Measurements from ENCODE around the gene AP2B1. TPM values are rescaled to one million over a fixed set of nuclear protein-coding genes. Genes with fewer than 3 reads are reported as not detected.

AP2B1 gene
- total RNA-seq, 1 experiment from 2014 or later, result 217 TPM

- Mint-ChIP-seq H3K27me3 (ENCODE audit: low read depth) (peaks cover 6% of the 10 kb centered on the region), H3K4me1 (peaks cover 9 to 10% of the 10 kb centered on the region in 2 experiments), H3K4me3 (peak overlapping the region; percentile 94), H3K36me3 (ENCODE audit: insufficient read depth in 1 of 3, low read depth in 3 of 3) (peaks cover 0 to 12% (median 0%) of the 10 kb centered on the region in 3 experiments; a peak in 3 of 7 replicates), H3K9me3 (no peaks in the 10 kb centered on the region), H3K27ac (peak overlapping the region; percentile 96 to 99 (median 99))
- Histone ChIP-seq H4K8ac (replicated peaks; ENCODE audit: insufficient read length, low read depth, low read length) (no peak overlapping the region), H2BK15ac (ENCODE audit: low read depth, low read length) (no peak overlapping the region), H3K79me2 (ENCODE audit: insufficient read depth, low read length) (no peaks in the 10 kb centered on the region), H4K91ac (ENCODE audit: insufficient read length, low read depth, low read length) (no peak overlapping the region), H3K14ac (ENCODE audit: insufficient read depth, low read length) (peak overlapping the region; percentile 72), H4K5ac (ENCODE audit: insufficient read length, low read depth, low read length) (peak overlapping the region; percentile 19), H2BK20ac (ENCODE audit: low read depth, low read length, poor library complexity, severe bottlenecking) (no peak overlapping the region), H4K20me1 (ENCODE audit: control insufficient read depth, insufficient read depth, insufficient read length) (no peaks in the 10 kb centered on the region), H3K23ac (ENCODE audit: insufficient read length, low read depth, low read length) (no peak overlapping the region), H3K18ac (ENCODE audit: insufficient read length, low read depth, low read length) (peak overlapping the region; percentile 30), H3K4me2 (ENCODE audit: insufficient read depth, insufficient read length, low read length) (peak overlapping the region; percentile 87), H3K9me3 (ENCODE audit: control insufficient read depth, low read depth, low read length) (no peaks in the 10 kb centered on the region), H3K9ac (ENCODE audit: extremely low read depth, insufficient read length, low read length) (peak overlapping the region; percentile 69), H3K79me1 (ENCODE audit: insufficient read depth, low read depth, low read length, poor library complexity, severe bottlenecking) (no peaks in the 10 kb centered on the region), H2BK12ac (ENCODE audit: insufficient read length, low read depth, low read length) (no peak overlapping the region), H3K56ac (ENCODE audit: insufficient read length, low read depth, low read length) (no peak overlapping the region), H2BK5ac (ENCODE audit: insufficient read length, low read length) (no peak overlapping the region), H2AFZ (ENCODE audit: low read length) (no peak overlapping the region), H2BK120ac (ENCODE audit: low read depth, low read length, poor library complexity, severe bottlenecking) (no peak overlapping the region), H3K23me2 (ENCODE audit: insufficient read length, low read depth, low read length, poor library complexity, severe bottlenecking) (peaks cover 8% of the 10 kb centered on the region), H3K4me1 (ENCODE audit: insufficient read depth, low read length) (no peaks in the 10 kb centered on the region), H3T11ph (ENCODE audit: low read length) (no peak overlapping the region), H3K27me3 (ENCODE audit: insufficient read depth, low read length) (no peaks in the 10 kb centered on the region), H2AK5ac (ENCODE audit: insufficient read length, low read length) (no peak overlapping the region), H3K4ac (ENCODE audit: low read depth, low read length) (no peak overlapping the region), H3K27ac (ENCODE audit: insufficient read length, low read depth, low read length) (no peak overlapping the region)
- no peak for DNase-seq
- no peak for TF ChIP-seq CTCF (conservative IDR thresholded peaks at IDR 0.05)
- no CpG with 5 or more reads among the region's 11 CpGs for WGBS (ENCODE audit: extremely low coverage, insufficient read length, low lambda C conversion rate)
These were observed 8.1 kb upstream of the AP2B1 start for GRCh38 chr17:35578929-35579432.

Measured in H9 (cell line).